GM08714 (cell line): ENCODE data around the gene PTPN5.

ENCODE experiments used
- H3K4me3 ChIP-seq: fragments of 200-500 bp; sonication (Bioruptor generic); 2 replicates; pipeline ENCODE4 v1.5.1; 2014; ENCODE audit warnings: mild to moderate bottlenecking, low read length, inconsistent platforms
- ZNF274 ChIP-seq: IDR thresholded peaks from 2 replicates; pipeline ENCODE4 v1.6.1; 2012; ENCODE audit warnings: mild to moderate bottlenecking, low read depth, low read length

Gene PTPN5

GRCh38 chr11:18766015-18766414 lies 25.6 kb downstream of the PTPN5 start:
- no peak overlapping the region for H3K4me3 ChIP-seq
- no peak for TF ChIP-seq ZNF274

GRCh38 chr11:18765554-18765953 lies 26.0 kb downstream of the PTPN5 start:
- no peak for TF ChIP-seq ZNF274
- H3K4me3 ChIP-seq = no peak overlapping the region

- TF ChIP-seq ZNF274 = no peak
Observed at GRCh38 chr11:18761741-18762140, 29.9 kb downstream of the PTPN5 start.

GRCh38 chr11:18761144-18761543 lies 30.5 kb downstream of the PTPN5 start:
- no peak overlapping the region for H3K4me3 ChIP-seq
- TF ChIP-seq ZNF274 = no peak

More at GRCh38 chr11:18761741-18762140, 29.9 kb downstream of the PTPN5 start:
- no peak overlapping the region for H3K4me3 ChIP-seq

DNA sequence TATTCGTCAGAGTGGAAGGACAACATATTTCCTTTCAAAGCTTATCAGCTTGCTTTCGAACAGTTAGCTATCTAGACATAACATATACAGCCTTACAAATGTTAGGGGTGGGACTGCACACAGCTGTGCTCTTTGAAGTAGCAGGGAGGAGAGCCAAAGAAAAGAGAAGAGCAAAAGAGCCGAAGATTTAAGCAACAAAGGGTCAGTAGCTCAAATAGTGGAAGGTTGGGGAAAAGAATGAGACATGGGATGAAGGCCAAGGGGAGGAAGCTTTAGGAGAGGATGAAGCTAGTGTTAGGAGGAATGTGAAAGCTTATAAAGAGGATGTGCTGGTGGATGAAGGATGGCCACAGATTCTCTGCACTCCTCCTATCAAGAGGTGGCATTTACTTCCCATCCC lies 33.8 kb downstream of the PTPN5 start:
- H3K4me3 ChIP-seq = no peak overlapping the region
- TF ChIP-seq ZNF274 = no peak

DNA sequence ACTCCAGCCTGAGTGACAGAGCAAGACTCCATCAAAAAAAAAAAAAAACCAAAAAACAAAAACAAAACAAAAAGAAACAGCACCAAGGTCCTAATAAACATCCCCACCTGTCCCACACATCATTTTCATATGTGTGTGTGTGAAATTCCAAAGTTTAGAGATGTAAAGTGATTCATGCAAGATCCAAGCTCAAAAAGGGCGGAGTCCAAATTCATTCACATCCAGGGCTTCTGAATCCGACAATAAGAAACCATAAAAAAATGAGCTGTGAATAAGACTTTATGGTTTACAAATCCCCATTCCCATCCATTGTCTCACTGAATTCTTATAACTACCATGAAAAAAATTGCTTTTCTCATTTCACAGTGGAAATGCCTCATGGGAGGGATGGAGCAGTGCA lies 34.7 kb downstream of the PTPN5 start:
- TF ChIP-seq ZNF274 = no peak
- no peak overlapping the region for H3K4me3 ChIP-seq

GRCh38 chr11:18754308-18754707 lies 37.3 kb downstream of the PTPN5 start:
- H3K4me3 ChIP-seq = no peak overlapping the region
- no peak for TF ChIP-seq ZNF274

DNA sequence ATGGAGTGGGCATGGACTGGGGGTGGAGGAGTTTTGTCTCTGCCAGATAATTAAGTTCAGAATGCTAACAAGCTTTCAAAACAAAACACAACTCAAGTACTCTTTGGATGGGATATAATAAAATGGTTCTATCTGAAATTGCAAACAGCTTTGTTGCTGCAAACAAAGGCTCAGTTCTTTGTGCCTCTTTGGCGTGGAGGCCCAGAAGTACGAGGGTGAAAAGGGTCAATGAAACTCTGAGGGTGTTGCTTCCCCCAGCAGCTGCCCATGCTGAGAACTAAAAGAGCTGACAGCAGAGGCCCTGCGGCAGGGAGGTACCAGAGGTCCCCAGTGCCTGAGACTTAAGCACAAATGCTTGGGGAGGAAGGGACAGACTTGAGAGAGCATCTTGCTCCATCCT lies 39.1 kb downstream of the PTPN5 start:
- no peak for TF ChIP-seq ZNF274
- no peak overlapping the region for H3K4me3 ChIP-seq

DNA sequence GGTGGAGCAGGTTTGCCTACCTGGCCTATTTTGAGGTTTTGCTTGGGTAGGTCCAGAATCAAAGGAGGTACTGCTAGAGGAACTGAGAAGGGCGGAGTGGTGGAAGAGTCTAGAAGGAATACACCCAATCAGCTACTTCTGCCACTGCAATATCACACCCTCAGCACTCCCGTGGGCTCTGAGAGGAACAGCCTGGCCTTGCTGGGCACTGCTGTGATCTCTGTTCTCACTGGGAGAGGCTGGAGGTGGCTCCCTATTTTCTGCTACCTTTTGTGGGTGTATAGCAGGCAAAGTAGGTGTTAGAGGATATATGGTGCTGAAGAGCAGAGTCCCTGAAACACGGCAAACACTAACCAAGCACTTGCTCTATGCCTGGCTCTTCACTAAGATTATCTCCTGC lies 40.7 kb downstream of the PTPN5 start:
- no peak for TF ChIP-seq ZNF274
- no peak overlapping the region for H3K4me3 ChIP-seq

DNA sequence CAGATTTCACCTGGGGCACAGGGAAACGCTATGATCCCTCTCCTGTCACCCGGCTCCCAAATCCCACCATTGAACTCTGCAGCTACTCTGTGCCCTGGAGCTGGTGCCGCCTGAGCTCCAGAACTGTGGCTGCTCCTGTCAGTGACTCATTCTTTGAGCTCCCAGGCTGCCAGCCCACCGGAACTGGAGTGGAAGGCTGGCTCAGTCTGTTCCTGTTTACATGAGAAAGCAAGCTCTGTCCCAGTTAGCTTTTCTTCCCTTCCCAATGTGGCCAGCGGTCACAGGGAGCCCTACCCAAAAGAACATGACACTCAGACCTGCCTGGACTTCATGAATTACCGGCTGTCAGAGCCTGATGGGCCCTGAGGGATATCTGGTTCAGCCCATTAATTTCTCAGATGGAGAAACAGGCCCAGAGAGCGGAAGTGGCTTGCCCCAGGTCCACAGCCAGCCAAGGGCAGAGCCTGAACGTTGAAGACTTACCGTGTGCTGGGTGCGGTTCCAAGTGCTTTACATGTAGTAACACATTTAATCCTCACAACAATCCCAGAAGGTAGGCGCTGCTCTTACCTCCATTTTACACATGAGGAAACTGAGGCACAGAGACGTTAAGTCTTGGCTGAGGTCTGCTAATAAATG lies 41.8 kb downstream of the PTPN5 start:
- TF ChIP-seq ZNF274 = no peak
- no peak overlapping the region for H3K4me3 ChIP-seq

GRCh38 chr11:18748766-18749365 lies 42.7 kb downstream of the PTPN5 start:
- no peak for TF ChIP-seq ZNF274
- no peak overlapping the region for H3K4me3 ChIP-seq

GRCh38 chr11:18745251-18745650 lies 46.3 kb downstream of the PTPN5 start:
- no peak for TF ChIP-seq ZNF274
- no peak overlapping the region for H3K4me3 ChIP-seq

DNA sequence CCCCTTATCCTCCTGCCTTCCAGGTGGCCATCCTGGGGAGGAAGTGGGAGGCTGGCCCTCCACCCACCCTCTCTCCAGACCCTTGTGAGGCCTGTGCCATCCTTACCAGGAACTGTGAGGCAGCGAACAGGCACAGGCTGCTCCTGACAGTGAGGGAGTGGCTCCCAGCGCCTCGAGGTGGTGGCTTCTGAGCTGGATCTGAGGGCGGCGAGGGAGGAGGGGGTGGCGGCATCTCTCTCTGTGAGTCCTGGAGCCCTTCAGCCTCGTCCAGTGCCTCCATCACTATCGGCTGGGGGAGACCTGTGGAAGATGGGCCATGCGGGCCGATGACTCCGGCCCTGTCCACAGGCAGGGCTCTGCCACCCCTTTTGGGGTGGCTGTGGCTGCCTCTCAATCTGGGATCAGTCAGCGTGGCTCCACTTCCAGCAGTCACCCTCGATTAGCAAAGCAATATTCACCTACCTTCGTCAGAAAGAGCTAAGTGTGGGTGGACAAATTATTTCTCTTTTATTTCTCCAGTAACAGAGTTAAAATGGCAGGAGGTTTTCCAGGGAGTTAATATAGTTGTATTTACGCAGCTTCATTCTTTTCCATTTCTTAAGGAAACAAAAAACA lies 47.6 kb downstream of the PTPN5 start:
- H3K4me3 ChIP-seq = no peak overlapping the region
- TF ChIP-seq ZNF274 = no peak

DNA sequence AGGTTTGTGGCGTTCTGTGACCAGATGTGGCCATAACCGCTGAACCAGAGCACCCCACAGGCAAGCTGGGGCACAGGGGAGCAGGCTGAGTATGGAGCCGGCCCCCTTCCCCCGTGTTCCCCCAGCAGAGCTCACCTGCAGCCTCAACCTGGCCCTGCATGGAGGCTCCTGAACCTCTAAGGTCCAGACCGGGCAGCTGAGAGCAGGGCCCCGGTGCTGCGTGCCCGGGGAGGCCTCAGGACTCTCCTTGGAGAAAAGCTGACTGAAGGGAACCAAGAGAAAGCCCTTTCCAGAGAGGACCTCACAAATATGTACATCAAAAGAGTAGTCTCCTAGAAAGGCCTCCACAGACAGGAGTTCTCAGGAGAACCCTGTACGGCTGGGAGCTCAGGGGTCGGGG lies 48.2 kb downstream of the PTPN5 start:
- TF ChIP-seq ZNF274 = no peak
- H3K4me3 ChIP-seq = no peak overlapping the region

DNA sequence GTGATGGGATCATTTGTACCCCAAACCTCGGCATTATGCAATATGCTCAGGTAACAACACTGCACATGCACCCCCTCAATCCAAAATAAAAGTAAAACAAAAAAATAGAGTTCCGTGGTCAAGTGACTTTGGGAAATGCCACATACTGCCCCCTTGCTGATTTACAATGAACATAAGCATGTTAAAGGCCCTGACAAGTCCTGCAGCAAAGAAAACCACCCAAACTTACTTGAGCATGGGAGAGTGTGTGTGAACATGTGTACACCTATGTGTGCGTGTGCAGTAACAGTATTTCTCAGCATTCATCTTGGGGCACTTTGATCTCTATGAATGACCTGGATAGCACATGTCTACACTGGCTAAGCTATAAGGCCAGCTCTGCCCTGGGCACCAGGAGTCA lies 49.8 kb downstream of the PTPN5 start:
- no peak overlapping the region for H3K4me3 ChIP-seq
- no peak for TF ChIP-seq ZNF274

DNA sequence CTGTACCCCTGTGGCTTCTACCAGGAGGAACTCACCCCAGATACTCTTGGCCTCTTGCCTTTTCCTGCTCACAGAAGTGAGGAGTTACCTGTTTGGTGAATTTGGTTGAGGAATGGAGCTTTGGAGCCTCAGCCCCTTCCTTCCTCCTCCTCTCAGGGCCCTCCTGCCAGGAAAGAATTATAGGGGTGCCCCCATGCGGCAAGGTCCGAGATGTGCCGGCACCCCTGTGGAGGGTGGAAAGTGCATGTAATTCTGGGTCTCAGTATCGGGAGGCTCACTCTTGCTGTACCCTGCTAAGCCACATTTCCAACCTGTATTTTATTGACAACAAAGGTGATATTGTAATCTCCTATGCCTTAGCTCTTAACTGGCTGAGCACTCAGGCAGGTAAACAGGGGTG lies 51.9 kb downstream of the PTPN5 start:
- TF ChIP-seq ZNF274 = no peak
- no peak overlapping the region for H3K4me3 ChIP-seq

DNA sequence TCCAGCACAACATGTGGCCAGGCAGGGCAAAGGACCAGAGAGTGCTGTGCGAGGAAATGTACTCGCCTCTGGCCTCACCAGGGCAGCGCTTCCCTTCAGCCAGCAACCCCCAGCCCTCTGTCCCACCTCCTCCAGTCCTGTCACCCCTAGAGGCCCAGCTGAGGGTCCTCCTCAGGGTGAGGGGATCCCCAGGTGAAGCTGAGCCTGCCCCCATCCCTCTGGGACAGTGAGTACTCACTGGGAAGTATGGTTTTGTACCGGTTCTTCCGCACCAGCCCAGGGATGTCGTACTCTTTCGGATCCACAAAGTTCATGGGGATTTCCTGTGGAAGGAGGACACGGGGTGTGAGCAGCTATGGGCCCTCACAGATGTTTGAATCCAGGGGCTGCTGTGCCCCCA lies 54.0 kb downstream of the PTPN5 start:
- no peak overlapping the region for H3K4me3 ChIP-seq
- TF ChIP-seq ZNF274 = no peak
